ENCODE data around the gene C21orf91. TPM values are rescaled to one million over a fixed set of nuclear protein-coding genes. Genes with fewer than 3 reads are reported as not detected.

C21orf91 gene
- total RNA-seq, 1 donor from 2014 or later = 11.3 TPM

DNA sequence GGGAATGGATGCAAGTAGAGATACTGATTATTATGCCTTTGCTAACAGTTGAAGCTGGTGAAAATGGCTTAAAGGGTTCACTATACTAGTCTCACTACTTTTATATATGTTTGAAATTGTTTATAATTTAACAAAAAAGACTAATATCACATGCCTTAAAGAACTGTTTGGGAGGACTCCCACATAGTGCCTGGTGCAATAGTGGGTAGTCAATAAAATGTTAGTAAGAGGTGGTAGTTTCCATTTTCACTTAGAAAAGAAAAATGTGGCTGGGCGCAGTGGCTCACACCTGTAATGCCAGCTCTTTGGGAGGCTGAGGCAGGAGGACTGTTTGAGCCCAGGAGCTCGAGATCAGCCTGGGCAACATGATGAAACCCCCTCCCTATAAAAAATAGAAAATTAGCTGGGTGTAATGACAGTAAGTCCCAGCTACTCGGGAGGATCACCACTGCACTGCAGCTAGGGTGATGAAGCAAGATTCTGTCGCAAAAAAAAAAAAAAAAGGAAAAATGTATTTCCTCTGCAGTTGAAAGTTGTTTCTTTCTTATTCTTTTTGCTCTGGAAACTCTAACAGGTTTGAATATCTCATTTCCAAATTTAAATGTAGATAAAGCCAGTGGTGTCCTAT lies 24.5 kb downstream of the C21orf91 start:
- Histone ChIP-seq H3K4me1 (no peaks in the 10 kb centered on the region), H3K9me3 (no peaks in the 10 kb centered on the region), H3K27me3 (no peaks in the 10 kb centered on the region), H3K4me3 (no peak overlapping the region), H3K36me3 (peaks cover 0 to 17% of the 10 kb centered on the region in 2 donors), H3K27ac (no peak overlapping the region)
- DNase-seq (ENCODE audit: low spot score in 2 of 2) = no peak
- TF ChIP-seq, protein P1, sequence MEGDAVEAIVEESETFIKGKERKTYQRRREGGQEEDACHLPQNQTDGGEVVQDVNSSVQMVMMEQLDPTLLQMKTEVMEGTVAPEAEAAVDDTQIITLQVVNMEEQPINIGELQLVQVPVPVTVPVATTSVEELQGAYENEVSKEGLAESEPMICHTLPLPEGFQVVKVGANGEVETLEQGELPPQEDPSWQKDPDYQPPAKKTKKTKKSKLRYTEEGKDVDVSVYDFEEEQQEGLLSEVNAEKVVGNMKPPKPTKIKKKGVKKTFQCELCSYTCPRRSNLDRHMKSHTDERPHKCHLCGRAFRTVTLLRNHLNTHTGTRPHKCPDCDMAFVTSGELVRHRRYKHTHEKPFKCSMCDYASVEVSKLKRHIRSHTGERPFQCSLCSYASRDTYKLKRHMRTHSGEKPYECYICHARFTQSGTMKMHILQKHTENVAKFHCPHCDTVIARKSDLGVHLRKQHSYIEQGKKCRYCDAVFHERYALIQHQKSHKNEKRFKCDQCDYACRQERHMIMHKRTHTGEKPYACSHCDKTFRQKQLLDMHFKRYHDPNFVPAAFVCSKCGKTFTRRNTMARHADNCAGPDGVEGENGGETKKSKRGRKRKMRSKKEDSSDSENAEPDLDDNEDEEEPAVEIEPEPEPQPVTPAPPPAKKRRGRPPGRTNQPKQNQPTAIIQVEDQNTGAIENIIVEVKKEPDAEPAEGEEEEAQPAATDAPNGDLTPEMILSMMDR (IDR thresholded peaks at IDR 0.05) = no peak
- intact Hi-C loops (cut with DNase I) = no loop called here

DNA sequence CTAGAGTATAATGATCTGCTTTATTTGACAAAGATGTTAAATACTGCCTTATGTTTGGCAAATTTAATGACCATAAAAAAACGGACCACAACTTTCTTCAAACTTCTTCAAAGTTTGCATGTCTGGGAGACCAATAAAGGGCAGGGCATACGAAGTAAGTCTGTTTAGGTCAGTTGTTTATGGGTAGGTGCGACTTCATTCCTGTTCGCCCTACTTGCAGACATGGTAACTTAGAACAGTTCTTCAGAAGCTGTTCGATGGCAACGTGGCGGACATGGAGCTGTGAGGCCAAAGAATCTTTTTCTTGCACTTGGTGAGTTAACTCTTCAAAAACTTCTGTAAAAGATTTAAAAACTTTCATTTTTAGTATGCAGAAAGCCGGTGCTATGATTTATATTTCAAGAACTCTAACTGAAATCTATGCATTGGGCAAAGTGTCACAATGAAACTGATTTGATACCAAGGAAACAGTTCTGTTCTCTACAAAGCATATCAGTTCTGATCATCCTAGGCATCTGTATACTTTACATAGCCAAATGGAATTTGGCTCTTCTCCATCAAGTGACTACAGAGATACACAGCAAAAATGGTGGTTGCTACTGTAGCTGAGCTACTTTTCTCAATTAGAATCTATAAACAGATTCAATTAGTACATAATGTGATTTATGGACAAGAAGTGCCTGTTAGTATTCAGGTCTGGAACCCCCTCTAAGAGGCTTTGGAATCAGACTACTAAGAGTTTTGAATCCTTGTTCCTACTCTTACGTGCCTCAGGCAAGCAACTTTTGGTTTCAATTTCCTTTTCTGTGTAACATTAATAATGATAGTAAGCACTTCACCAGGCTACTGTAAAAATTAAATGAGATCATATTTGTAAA lies 25.7 kb downstream of the C21orf91 start:
- no peaks in the 10 kb centered on the region for H3K4me1 ChIP-seq
- no peaks in the 10 kb centered on the region for H3K27me3 ChIP-seq
- peaks cover 0 to 17% of the 10 kb centered on the region in 2 donors for H3K36me3 ChIP-seq
- TF ChIP-seq, protein P1 (IDR thresholded peaks at IDR 0.05) = no peak
- no peak overlapping the region for H3K27ac ChIP-seq
- DNase-seq (ENCODE audit: low spot score in 2 of 2) = no peak
- intact Hi-C loops (cut with DNase I) = no loop called here
- peak overlapping the region; percentile 34 to 42 for H3K4me3 ChIP-seq
- H3K9me3 ChIP-seq = no peaks in the 10 kb centered on the region

DNA sequence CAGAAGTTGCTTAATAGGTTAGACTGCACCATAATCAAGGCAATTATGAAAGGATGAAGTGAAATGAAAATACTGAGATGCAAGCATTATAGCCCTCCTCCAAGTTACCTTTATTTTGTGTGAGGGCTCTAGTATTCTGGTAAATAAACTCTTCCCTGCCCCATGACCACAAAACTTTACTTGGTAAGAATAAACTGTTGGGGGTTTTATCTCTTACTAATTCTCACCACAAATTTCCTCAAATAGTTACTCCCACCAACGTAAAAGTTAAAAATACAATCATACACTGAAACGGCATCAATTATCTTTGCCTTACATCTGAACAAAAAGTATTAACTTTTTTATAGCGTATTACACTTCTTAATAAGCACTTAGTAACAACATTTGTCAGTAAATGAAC lies 29.5 kb downstream of the C21orf91 start:
- DNase-seq (ENCODE audit: low spot score in 2 of 2) = no peak
- intact Hi-C loops (cut with DNase I) = no loop called here
- Histone ChIP-seq H3K4me3 (no peak overlapping the region), H3K9me3 (no peaks in the 10 kb centered on the region), H3K27ac (no peak overlapping the region), H3K4me1 (no peaks in the 10 kb centered on the region), H3K27me3 (no peaks in the 10 kb centered on the region), H3K36me3 (peaks cover 12 to 37% of the 10 kb centered on the region in 2 donors)
- TF ChIP-seq, protein P1 (IDR thresholded peaks at IDR 0.05) = no peak

DNA sequence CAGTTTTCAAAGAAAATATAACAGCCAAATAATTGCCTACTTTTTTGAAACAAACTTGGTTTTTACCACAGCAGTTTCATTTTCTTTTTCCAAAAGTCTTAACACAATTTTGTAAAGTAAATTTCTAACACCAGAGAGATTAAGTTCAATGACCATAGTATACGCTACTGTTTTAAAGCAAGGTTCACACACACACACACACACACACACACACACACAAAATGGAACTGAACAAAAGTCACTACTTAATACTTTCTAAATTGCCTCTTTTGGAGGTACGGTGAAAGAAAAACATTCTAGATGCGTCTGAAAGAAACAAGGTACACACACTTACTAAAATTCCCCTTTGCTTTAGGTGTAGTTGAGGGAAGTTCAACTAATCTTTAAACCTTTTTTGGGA lies 30.1 kb downstream of the C21orf91 start:
- H3K36me3 ChIP-seq = peaks cover 12 to 37% of the 10 kb centered on the region in 2 donors
- no peak for DNase-seq (ENCODE audit: low spot score in 2 of 2)
- TF ChIP-seq, protein P1 (IDR thresholded peaks at IDR 0.05) = no peak
- no peaks in the 10 kb centered on the region for H3K9me3 ChIP-seq
- H3K4me1 ChIP-seq = no peaks in the 10 kb centered on the region
- no peaks in the 10 kb centered on the region for H3K27me3 ChIP-seq
- no peak overlapping the region for H3K27ac ChIP-seq
- H3K4me3 ChIP-seq = no peak overlapping the region
- intact Hi-C loops (cut with DNase I) = no loop called here

DNA sequence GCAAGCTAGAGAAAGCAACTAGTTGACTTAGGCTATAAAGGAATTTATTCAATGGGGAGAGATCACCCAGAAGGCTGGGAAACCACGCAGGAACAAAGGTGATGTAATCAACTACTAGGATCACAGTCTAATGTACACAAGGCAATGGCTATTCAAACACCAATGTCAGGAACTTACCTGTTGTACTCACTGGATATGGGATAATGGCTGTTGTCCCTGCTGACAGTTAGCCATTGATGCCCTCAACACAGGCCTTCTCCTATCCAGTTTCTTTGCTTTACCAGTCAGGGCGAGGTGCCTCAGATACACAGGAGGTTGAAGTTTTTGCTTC lies 32.3 kb downstream of the C21orf91 start:
- H3K27me3 ChIP-seq = no peaks in the 10 kb centered on the region
- no peak overlapping the region for H3K4me3 ChIP-seq
- peaks cover 12 to 20% of the 10 kb centered on the region in 2 donors for H3K36me3 ChIP-seq
- TF ChIP-seq, protein P1 (IDR thresholded peaks at IDR 0.05) = no peak
- no peak for DNase-seq (ENCODE audit: low spot score in 2 of 2)
- H3K4me1 ChIP-seq = no peaks in the 10 kb centered on the region
- H3K9me3 ChIP-seq = no peaks in the 10 kb centered on the region
- intact Hi-C loops (cut with DNase I) = no loop called here
- no peak overlapping the region for H3K27ac ChIP-seq

Measured in ascending aorta (tissue), 2 donors.